IPS-18a (cell line): ENCODE results near the gene SQSTM1.

Source experiments
- H3K27ac ChIP-seq: one replicate; pipeline ENCODE4 v1.5.1; 2013; ENCODE audit warnings: low read length
- H3K27me3 ChIP-seq: one replicate; pipeline ENCODE4 v1.6.1; 2013; ENCODE audit warnings: mild to moderate bottlenecking, low read length; ENCODE audit not compliant: control insufficient read depth, insufficient read depth
- H3K36me3 ChIP-seq: one replicate; pipeline ENCODE4 v1.6.1; 2013; ENCODE audit warnings: low read depth, low read length; ENCODE audit not compliant: control insufficient read depth
- H3K4me1 ChIP-seq: one replicate; pipeline ENCODE4 v1.6.1; 2013; ENCODE audit warnings: low read depth, low read length; ENCODE audit not compliant: control insufficient read depth
- H3K4me3 ChIP-seq: one replicate; pipeline ENCODE4 v1.5.1; 2013; ENCODE audit warnings: low read length
- H3K9ac ChIP-seq: one replicate; pipeline ENCODE4 v1.6.1; 2013; ENCODE audit warnings: mild to moderate bottlenecking, low read length, moderate library complexity
- H3K9me3 ChIP-seq: one replicate; pipeline ENCODE4 v1.6.1; 2013; ENCODE audit warnings: low read depth, low read length; ENCODE audit not compliant: control insufficient read depth

Gene SQSTM1

GRCh38 chr5:179820483-179821297 lies at the start of gene SQSTM1:
Gene SQSTM1, plus strand, starts transcription at chr5:179820905. Its CDS starts 32 bp downstream, at chr5:179820937.
- Histone ChIP-seq H3K9ac (peak within 1 kb of the TSS; percentile 69), H3K4me1 (peaks cover 27% of the 10 kb centered on the region), H3K36me3 (peaks cover 28% of the 10 kb centered on the region), H3K9me3 (no peaks in the 10 kb centered on the region), H3K27me3 (peaks cover 24% of the 10 kb centered on the region), H3K4me3 (peak within 1 kb of the TSS; percentile 52), H3K27ac (peak within 1 kb of the TSS; percentile 27)

GRCh38 chr5:179771311-179771895 lies 49.3 kb upstream of the SQSTM1 start:
- Histone ChIP-seq H3K9me3 (no peaks in the 10 kb centered on the region), H3K9ac (no peak overlapping the region), H3K4me1 (no peaks in the 10 kb centered on the region), H3K36me3 (peaks cover 78% of the 10 kb centered on the region), H3K27ac (no peak overlapping the region), H3K4me3 (no peak overlapping the region), H3K27me3 (no peaks in the 10 kb centered on the region)

GRCh38 chr5:179772351-179772750 lies 48.4 kb upstream of the SQSTM1 start:
- H3K36me3 ChIP-seq, result peaks cover 75% of the 10 kb centered on the region
- no peaks in the 10 kb centered on the region for H3K9me3 ChIP-seq
- H3K4me3 ChIP-seq, result no peak overlapping the region
- no peak overlapping the region for H3K27ac ChIP-seq
- H3K4me1 ChIP-seq, result no peaks in the 10 kb centered on the region
- no peaks in the 10 kb centered on the region for H3K27me3 ChIP-seq
- no peak overlapping the region for H3K9ac ChIP-seq

- peaks cover 82% of the 10 kb centered on the region for H3K36me3 ChIP-seq
- H3K27ac ChIP-seq, result no peak overlapping the region
- no peaks in the 10 kb centered on the region for H3K4me1 ChIP-seq
- no peak overlapping the region for H3K9ac ChIP-seq
- no peak overlapping the region for H3K4me3 ChIP-seq
- no peaks in the 10 kb centered on the region for H3K27me3 ChIP-seq
- no peaks in the 10 kb centered on the region for H3K9me3 ChIP-seq
These were observed 47.0 kb upstream of the SQSTM1 start for GRCh38 chr5:179773686-179774040.

GRCh38 chr5:179774442-179774841 lies 46.3 kb upstream of the SQSTM1 start:
- no peaks in the 10 kb centered on the region for H3K4me1 ChIP-seq
- H3K36me3 ChIP-seq, result peaks cover 76% of the 10 kb centered on the region
- no peak overlapping the region for H3K27ac ChIP-seq
- H3K9ac ChIP-seq, result no peak overlapping the region
- no peaks in the 10 kb centered on the region for H3K27me3 ChIP-seq
- no peak overlapping the region for H3K4me3 ChIP-seq
- no peaks in the 10 kb centered on the region for H3K9me3 ChIP-seq

- Histone ChIP-seq H3K9me3 (no peaks in the 10 kb centered on the region), H3K4me1 (no peaks in the 10 kb centered on the region), H3K27ac (no peak overlapping the region), H3K9ac (no peak overlapping the region), H3K36me3 (peaks cover 57% of the 10 kb centered on the region), H3K4me3 (no peak overlapping the region), H3K27me3 (no peaks in the 10 kb centered on the region)
These were observed 44.2 kb upstream of the SQSTM1 start for GRCh38 chr5:179776411-179776938.

- Histone ChIP-seq H3K9ac (no peak overlapping the region), H3K27me3 (no peaks in the 10 kb centered on the region), H3K9me3 (no peaks in the 10 kb centered on the region), H3K4me1 (no peaks in the 10 kb centered on the region), H3K4me3 (no peak overlapping the region), H3K36me3 (peaks cover 49% of the 10 kb centered on the region), H3K27ac (no peak overlapping the region)
These were observed 43.2 kb upstream of the SQSTM1 start for GRCh38 chr5:179777456-179777855.

- Histone ChIP-seq H3K4me1 (no peaks in the 10 kb centered on the region), H3K27ac (no peak overlapping the region), H3K36me3 (peaks cover 46% of the 10 kb centered on the region), H3K4me3 (no peak overlapping the region), H3K9me3 (no peaks in the 10 kb centered on the region), H3K27me3 (no peaks in the 10 kb centered on the region), H3K9ac (no peak overlapping the region)
These were observed 42.8 kb upstream of the SQSTM1 start for GRCh38 chr5:179777909-179778308.

GRCh38 chr5:179778591-179778990 lies 42.1 kb upstream of the SQSTM1 start:
- H3K4me3 ChIP-seq, result no peak overlapping the region
- H3K4me1 ChIP-seq, result no peaks in the 10 kb centered on the region
- no peaks in the 10 kb centered on the region for H3K27me3 ChIP-seq
- peaks cover 40% of the 10 kb centered on the region for H3K36me3 ChIP-seq
- H3K27ac ChIP-seq, result no peak overlapping the region
- H3K9ac ChIP-seq, result no peak overlapping the region
- no peaks in the 10 kb centered on the region for H3K9me3 ChIP-seq

GRCh38 chr5:179779826-179780225 lies 40.9 kb upstream of the SQSTM1 start:
- no peak overlapping the region for H3K9ac ChIP-seq
- no peaks in the 10 kb centered on the region for H3K9me3 ChIP-seq
- peaks cover 28% of the 10 kb centered on the region for H3K36me3 ChIP-seq
- H3K4me3 ChIP-seq, result no peak overlapping the region
- no peak overlapping the region for H3K27ac ChIP-seq
- H3K27me3 ChIP-seq, result no peaks in the 10 kb centered on the region
- H3K4me1 ChIP-seq, result no peaks in the 10 kb centered on the region

GRCh38 chr5:179780362-179780761 lies 40.3 kb upstream of the SQSTM1 start:
- no peaks in the 10 kb centered on the region for H3K4me1 ChIP-seq
- H3K9ac ChIP-seq, result no peak overlapping the region
- peaks cover 25% of the 10 kb centered on the region for H3K36me3 ChIP-seq
- H3K27me3 ChIP-seq, result no peaks in the 10 kb centered on the region
- no peaks in the 10 kb centered on the region for H3K9me3 ChIP-seq
- no peak overlapping the region for H3K4me3 ChIP-seq
- H3K27ac ChIP-seq, result no peak overlapping the region

- peaks cover 14% of the 10 kb centered on the region for H3K36me3 ChIP-seq
- H3K27ac ChIP-seq, result no peak overlapping the region
- H3K4me3 ChIP-seq, result no peak overlapping the region
- no peaks in the 10 kb centered on the region for H3K4me1 ChIP-seq
- no peaks in the 10 kb centered on the region for H3K27me3 ChIP-seq
- no peaks in the 10 kb centered on the region for H3K9me3 ChIP-seq
- H3K9ac ChIP-seq, result no peak overlapping the region
These were observed 38.9 kb upstream of the SQSTM1 start for GRCh38 chr5:179781846-179782245.
